Thyroid gland (tissue), 4 donors: Measurements from ENCODE around the gene ABLIM1. TPM values are rescaled to one million over a fixed set of nuclear protein-coding genes. Genes with fewer than 3 reads are reported as not detected.

ENCODE experiments used
- DNase-seq, 2 donors: peaks; one replicate each; pipeline ENCODE4 v3.0.0-alpha.2; 2019
- H3K27ac ChIP-seq, 3 donors: fragments of 200-600 bp; sonication (generic); 1 replicate in 2 of 3; 2 replicates in 1 of 3; pipeline ENCODE4 v1.5.1; 2016 to 2019; ENCODE audit warnings: mild to moderate bottlenecking in 1 of 3, moderate library complexity in 1 of 3
- H3K27me3 ChIP-seq: fragments of 200-600 bp; sonication (generic); one replicate; pipeline ENCODE4 v1.5.1; 2019
- H3K36me3 ChIP-seq, 2 donors: fragments of 200-600 bp; sonication (generic); one replicate each; pipeline ENCODE4 v1.5.1; 2016 to 2019
- H3K4me1 ChIP-seq, 2 donors: fragments of 200-600 bp; sonication (generic); one replicate each; pipeline ENCODE4 v1.5.1; 2017 to 2019
- H3K4me3 ChIP-seq, 3 donors: fragments of 200-600 bp; sonication (generic); replicated peaks in 1 of 3; 1 replicate in 2 of 3; 2 replicates in 1 of 3; pipeline ENCODE4 v1.5.1; 2016; ENCODE audit warnings: mild to moderate bottlenecking in 1 of 3
- H3K9me3 ChIP-seq: fragments of 200-600 bp; sonication (generic); one replicate; pipeline ENCODE4 v1.5.1; 2017
- CTCF ChIP-seq, 6 experiments: fragments of 200-600 bp in 3 of 6; fragments of 450-650 bp in 3 of 6; sonication (generic) in 3 of 6; IDR thresholded peaks; one replicate each; pipeline ENCODE4 v1.5.1; 2016 to 2019; ENCODE audit warnings: antibody characterized with exemption in 6 of 6, mild to moderate bottlenecking in 2 of 6, inconsistent platforms in 1 of 6, moderate library complexity in 1 of 6
- POLR2A ChIP-seq, 2 donors: fragments of 450-650 bp; IDR thresholded peaks; one replicate each; pipeline ENCODE4 v1.6.1; 2017; ENCODE audit warnings: antibody characterized with exemption in 2 of 2, mild to moderate bottlenecking in 2 of 2, moderate library complexity in 1 of 2
- WGBS, 2 donors: methylation state at CpG; one replicate each; pipeline ENCODE4 v1.1.5; 2017; 5-methylcytosine and 5-hydroxymethylcytosine counted together
- intact Hi-C: fragments of 100-400 bp; cut with DNase I; formaldehyde crosslinking; loops from one replicate; pipeline ENCODE4 v1.15.1; 2023
- total RNA-seq, 4 donors: library from RNA; depleted of rRNA; stranded (reverse); fragments of >200 nt; gene quantifications; one replicate each; pipeline ENCODE4 v1.2.3, GENCODE V29; 2016

ABLIM1 gene
- total RNA-seq, 4 donors from 2014 or later, result 225 to 404 (median 382) TPM

- Histone ChIP-seq H3K27ac (no peak overlapping the region), H3K36me3 (peaks cover 34 to 50% of the 10 kb centered on the region in 2 donors), H3K27me3 (no peaks in the 10 kb centered on the region), H3K4me1 (peaks cover 14 to 30% of the 10 kb centered on the region in 2 donors), H3K4me3 (no peak overlapping the region), H3K9me3 (no peaks in the 10 kb centered on the region)
- intact Hi-C loops, result no loop called here
- TF ChIP-seq POLR2A (IDR thresholded peaks at IDR 0.05) (no peak), CTCF (IDR thresholded peaks at IDR 0.05) (no peak)
- DNase-seq, result no peak
- 96% methylated on average over 1 of the region's 1 CpG for WGBS, 2 donors
Measured at GRCh38 chr10:114441107-114441506, 217.0 kb downstream of the ABLIM1 start.

GRCh38 chr10:114437473-114438292, 220.4 kb downstream of the ABLIM1 start:
- TF ChIP-seq CTCF (IDR thresholded peaks at IDR 0.05) (peak in 4 of 6 experiments; percentile 19 to 46 (median 38)), POLR2A (IDR thresholded peaks at IDR 0.05) (no peak)
- H3K36me3 ChIP-seq, result peaks cover 30 to 43% of the 10 kb centered on the region in 2 donors
- H3K27me3 ChIP-seq, result no peaks in the 10 kb centered on the region
- H3K9me3 ChIP-seq, result no peaks in the 10 kb centered on the region
- H3K4me3 ChIP-seq, result no peak overlapping the region
- intact Hi-C loops, result loop anchor here (10.0 kb wide), 1 partner anchor 133 kb away; no protein-coding TSS in a partner anchor
- peak overlapping the region; percentile 77 to 91 (median 87) for H3K27ac ChIP-seq
- peaks cover 25 to 32% of the 10 kb centered on the region in 2 donors for H3K4me1 ChIP-seq
- DNase-seq, result no peak
- 70 to 75% methylated on average over 9 of the region's 9 CpGs for WGBS, 2 donors

GRCh38 chr10:114436941-114437340, 221.1 kb downstream of the ABLIM1 start:
- Histone ChIP-seq H3K36me3 (peaks cover 30 to 36% of the 10 kb centered on the region in 2 donors), H3K27me3 (no peaks in the 10 kb centered on the region), H3K27ac (peak overlapping the region; percentile 77 to 91 (median 87)), H3K4me1 (peaks cover 25 to 32% of the 10 kb centered on the region in 2 donors), H3K9me3 (no peaks in the 10 kb centered on the region), H3K4me3 (no peak overlapping the region)
- TF ChIP-seq POLR2A (IDR thresholded peaks at IDR 0.05), result no peak
- WGBS, 2 donors, result 30 to 39% methylated on average over 2 of the region's 2 CpGs
- DNase-seq, result peak; percentile 74 to 75
- intact Hi-C loops, result loop anchor here (10.0 kb wide), 1 partner anchor 132 kb away; no protein-coding TSS in a partner anchor

GRCh38 chr10:114432566-114433093, 225.4 kb downstream of the ABLIM1 start:
- H3K27me3 ChIP-seq, result no peaks in the 10 kb centered on the region
- H3K36me3 ChIP-seq, result peaks cover 0 to 4% of the 10 kb centered on the region in 2 donors
- no peaks in the 10 kb centered on the region for H3K9me3 ChIP-seq
- peaks cover 20 to 26% of the 10 kb centered on the region in 2 donors for H3K4me1 ChIP-seq
- TF ChIP-seq CTCF (IDR thresholded peaks at IDR 0.05), result no peak
- no peak for TF ChIP-seq POLR2A (IDR thresholded peaks at IDR 0.05)
- intact Hi-C loops, result loop anchor here (10.0 kb wide), 1 partner anchor 128 kb away; no protein-coding TSS in a partner anchor
- WGBS, 2 donors, result 93 to 94% methylated on average over 4 of the region's 4 CpGs
- H3K27ac ChIP-seq, result no peak overlapping the region
- DNase-seq, result no peak
- no peak overlapping the region for H3K4me3 ChIP-seq

GRCh38 chr10:114431414-114432135, 226.5 kb downstream of the ABLIM1 start:
- Histone ChIP-seq H3K36me3 (peaks cover 0 to 4% of the 10 kb centered on the region in 2 donors), H3K9me3 (no peaks in the 10 kb centered on the region), H3K4me3 (no peak overlapping the region), H3K27me3 (no peaks in the 10 kb centered on the region), H3K4me1 (peaks cover 26 to 27% of the 10 kb centered on the region in 2 donors), H3K27ac (no peak overlapping the region)
- intact Hi-C loops, result loop anchor here (10.0 kb wide), 1 partner anchor 127 kb away; no protein-coding TSS in a partner anchor
- no peak for DNase-seq
- WGBS, 2 donors, result 93 to 94% methylated on average over 4 of the region's 4 CpGs
- TF ChIP-seq CTCF (IDR thresholded peaks at IDR 0.05) (no peak), POLR2A (IDR thresholded peaks at IDR 0.05) (no peak)
